Hepatic stellate cell (primary cell): Measurements from ENCODE around the gene TNF.

Experiments
- DNase-seq: peaks from one replicate; pipeline ENCODE4 v3.0.0; 2011; ENCODE audit warnings: low spot score

Gene TNF

GRCh38 chr6:31575335-31575901 is at the start of gene TNF:
Gene TNF (plus strand): TSS chr6:31575565. CDS start chr6:31575742, 177 bp downstream.
- no peak for DNase-seq

DNA sequence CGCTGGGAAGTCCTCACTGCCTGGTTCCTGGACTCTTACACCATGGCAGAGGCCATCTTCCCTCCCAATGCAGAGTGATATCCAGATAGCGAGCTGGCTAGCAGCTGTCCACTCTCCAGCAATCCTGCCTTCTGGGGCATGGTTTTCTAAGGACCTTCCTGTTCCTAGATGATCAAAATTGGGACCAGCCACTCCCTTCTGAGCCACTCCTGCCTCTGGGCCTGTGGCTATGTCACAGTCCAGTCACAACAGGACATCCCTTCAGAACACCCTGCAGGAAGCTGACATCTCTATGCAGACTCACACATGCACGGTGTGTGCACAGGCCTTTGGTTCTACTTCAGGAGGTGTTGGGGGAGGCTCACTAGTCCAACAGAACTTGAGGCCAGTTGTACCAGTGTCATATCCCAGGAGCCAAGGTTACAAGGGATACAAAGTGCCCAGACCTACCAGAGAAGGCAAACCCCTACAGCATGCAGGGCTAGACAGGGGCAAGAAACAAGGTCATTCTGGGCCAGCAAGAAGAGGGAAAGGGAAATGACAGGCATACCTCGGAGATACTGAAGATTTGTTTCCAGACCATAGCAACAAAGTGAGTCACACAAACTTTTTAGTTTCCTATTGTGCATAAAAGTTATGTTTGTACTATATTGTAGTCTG is 49.3 kb upstream of the TNF start:
- peak; percentile 59 for DNase-seq

- no peak for DNase-seq
These were observed 47.0 kb upstream of the TNF start for GRCh38 chr6:31528307-31528777.

DNA sequence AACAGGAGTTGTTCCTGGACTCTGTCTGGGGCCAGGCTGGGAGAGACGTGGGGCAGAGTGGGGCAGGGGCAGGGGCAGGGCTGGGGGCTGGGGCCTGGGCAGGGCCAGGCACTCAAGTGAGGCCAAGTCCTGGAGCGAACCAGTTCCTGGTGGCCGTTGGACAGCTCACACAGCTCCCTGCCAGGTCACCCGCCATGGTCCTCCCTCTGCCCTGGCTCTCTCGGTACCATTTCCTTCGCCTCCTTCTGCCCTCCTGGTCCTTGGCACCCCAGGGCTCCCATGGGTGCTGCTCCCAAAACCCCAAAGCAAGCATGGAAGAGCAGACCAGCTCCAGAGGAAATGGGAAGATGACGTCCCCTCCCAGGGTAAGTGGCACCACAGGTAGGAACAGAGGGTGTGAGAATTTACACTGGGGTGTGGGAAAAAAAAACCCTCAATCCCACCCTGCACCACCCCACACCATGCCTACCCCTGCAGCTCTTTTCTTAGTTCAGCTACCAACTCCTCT is 46.5 kb upstream of the TNF start, which contains the start of gene MCCD1:
MCCD1 (plus strand) TSS at position 142 of the 508 bp plus-strand sequence; CDS start at position 195, 53 bp downstream.
- no peak for DNase-seq

- no peak for DNase-seq
These were observed 45.8 kb upstream of the TNF start for GRCh38 chr6:31529329-31530150.

- no peak for DNase-seq
These were observed 44.7 kb upstream of the TNF start for GRCh38 chr6:31530659-31531058.

- no peak for DNase-seq
These were observed 44.2 kb upstream of the TNF start for GRCh38 chr6:31531162-31531561.

GRCh38 chr6:31531771-31532643 is 43.4 kb upstream of the TNF start:
- no peak for DNase-seq

- DNase-seq, result no peak
These were observed 42.5 kb upstream of the TNF start for GRCh38 chr6:31532644-31533454.

DNA sequence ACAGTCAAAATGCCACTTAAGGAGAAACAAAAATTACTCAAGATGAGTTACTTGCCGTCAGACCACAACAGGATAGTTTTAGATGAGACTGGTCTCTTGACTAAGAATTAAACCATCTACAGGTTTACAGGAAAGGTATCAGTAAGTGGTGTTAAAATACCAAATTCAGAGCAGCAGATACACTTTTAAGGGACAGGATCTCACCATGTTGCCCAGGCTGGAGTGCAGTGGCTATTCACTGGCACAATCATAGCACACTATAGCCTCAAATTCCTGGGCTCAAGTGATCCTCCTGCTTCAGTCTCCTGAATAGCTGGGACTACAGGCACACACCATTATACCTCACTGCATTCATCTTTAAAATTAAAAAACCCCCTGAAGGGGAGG is 41.9 kb upstream of the TNF start:
- DNase-seq, result no peak

- DNase-seq, result no peak
These were observed 41.4 kb upstream of the TNF start for GRCh38 chr6:31534011-31534410.

GRCh38 chr6:31534521-31535040 is 40.8 kb upstream of the TNF start:
- DNase-seq, result no peak

- no peak for DNase-seq
These were observed 39.6 kb upstream of the TNF start for GRCh38 chr6:31535538-31536324.

- DNase-seq, result no peak
These were observed 36.5 kb upstream of the TNF start for GRCh38 chr6:31538805-31539400.

- DNase-seq, result no peak
These were observed 34.7 kb upstream of the TNF start for GRCh38 chr6:31540640-31541039.

GRCh38 chr6:31541059-31541657 is 34.2 kb upstream of the TNF start:
- peak; percentile 35 for DNase-seq

DNA sequence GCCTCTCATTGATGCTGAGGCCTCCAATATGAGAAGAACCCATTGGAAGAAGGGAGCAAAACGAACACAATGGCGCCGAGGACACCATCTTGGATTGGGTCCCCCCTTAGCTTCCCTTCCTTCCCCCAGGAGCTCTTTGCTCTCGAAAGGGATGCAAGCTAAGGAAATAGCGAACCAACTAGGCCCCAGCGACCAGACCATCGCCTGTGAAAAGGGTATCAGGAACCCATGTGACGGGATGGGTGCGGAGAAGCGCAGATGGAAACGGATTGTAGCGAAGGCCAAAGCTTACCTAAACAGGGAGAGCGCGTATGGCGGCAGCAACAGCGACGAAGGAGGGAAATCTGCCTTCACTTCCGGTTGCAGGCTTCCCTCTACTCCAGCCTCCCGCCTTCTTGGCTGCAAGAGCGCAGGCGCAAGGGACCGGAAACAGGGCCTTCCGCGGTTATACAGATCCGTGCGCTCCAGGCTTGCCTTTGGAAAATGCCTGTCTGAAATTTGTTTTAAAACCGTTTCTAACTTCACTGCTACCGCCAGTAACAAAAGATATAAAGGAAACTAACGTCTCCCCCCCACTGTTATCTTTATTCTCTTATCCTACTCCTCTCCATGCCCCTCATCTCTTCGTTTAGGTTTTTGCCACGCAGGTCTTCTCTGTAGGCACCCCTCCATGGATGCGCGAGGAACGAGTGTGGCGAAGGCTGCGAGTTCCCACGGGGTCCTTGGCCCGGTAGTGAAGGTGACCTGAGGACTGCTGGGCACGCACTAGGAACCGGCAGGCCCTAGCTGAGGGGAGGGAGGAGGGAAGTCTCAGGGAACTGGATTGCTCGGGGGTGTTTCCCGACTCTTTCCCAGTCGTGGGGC is 33.5 kb upstream of the TNF start, which contains the start of gene DDX39B:
DDX39B (minus strand) TSS at position 346 of the 864 bp plus-strand sequence. CDS start 1,471 bp downstream, outside the sequence.
- peak; percentile 94 for DNase-seq

GRCh38 chr6:31543639-31544038 is 31.7 kb upstream of the TNF start:
- no peak for DNase-seq
